B cell (primary cell): ENCODE measurements around the gene NT5E. TPM values are rescaled to one million over a fixed set of nuclear protein-coding genes. Genes with fewer than 3 reads are reported as not detected.

Experiments
- ATAC-seq: fragments of 200-7000 bp; cut with Tn5 transposase; one replicate; pipeline ENCODE4 v1.10.0; 2021; ENCODE audit warnings: low read depth, mild to moderate bottlenecking, moderate number of reproducible peaks, moderate library complexity
- CTCF ChIA-PET: fragments of 350-600 bp; sonication (Branson Sonifier 250); formaldehyde crosslinking; loops from one replicate; lab custom pipeline; 2021; ENCODE audit warnings: antibody characterized with exemption, inconsistent platforms; lab: Charles Lee
- POLR2A ChIA-PET: fragments of 350-600 bp; sonication (Branson Sonifier 250); formaldehyde crosslinking; loops from one replicate; lab custom pipeline; 2021; ENCODE audit warnings: antibody characterized with exemption; lab: Charles Lee
- DNase-seq: peaks from one replicate; pipeline ENCODE4 v3.0.0; 2013
- H2AFZ ChIP-seq: 2 replicates; pipeline ENCODE4 v1.6.1; 2012; ENCODE audit warnings: mild to moderate bottlenecking, low read depth, low read length; ENCODE audit not compliant: insufficient read depth, poor library complexity, severe bottlenecking
- H3K27ac ChIP-seq, 2 donors: 1 replicate in 1 of 2; 2 replicates in 1 of 2; pipeline ENCODE4 v1.5.1; 2012 to 2013; ENCODE audit warnings: low read length in 2 of 2, mild to moderate bottlenecking in 2 of 2, moderate library complexity in 1 of 2
- H3K27me3 ChIP-seq, 4 experiments: fragments of 200-600 bp in 1 of 4; sonication (generic) in 1 of 4; replicated peaks in 1 of 4; 1 replicate in 2 of 4; 2 replicates in 2 of 4; pipeline versions ENCODE4 v1.6.1 to v1.7.0; 2013 to 2016; ENCODE audit warnings: low read length in 3 of 4, mild to moderate bottlenecking in 2 of 4, mixed read lengths in 1 of 4, moderate library complexity in 1 of 4; ENCODE audit not compliant: insufficient read depth in 4 of 4, control insufficient read depth in 3 of 4; ENCODE audit errors: control extremely low read depth in 1 of 4
- H3K36me3 ChIP-seq, 2 experiments: replicated peaks in 1 of 2; 1 replicate in 1 of 2; 2 replicates in 1 of 2; pipeline versions ENCODE4 v1.6.1 to v1.7.1; 2013; ENCODE audit warnings: low read length in 1 of 2; ENCODE audit not compliant: insufficient read depth in 2 of 2, control insufficient read depth in 1 of 2; ENCODE audit errors: control extremely low read depth in 1 of 2, extremely low read depth in 1 of 2
- H3K4me1 ChIP-seq, 2 donors: fragments of 200-600 bp in 1 of 2; sonication (generic) in 1 of 2; 1 replicate in 1 of 2; 2 replicates in 1 of 2; pipeline versions ENCODE4 v1.5.1 to v1.6.1; 2013 to 2017; ENCODE audit warnings: low read length in 2 of 2; ENCODE audit not compliant: control insufficient read depth in 2 of 2, insufficient read depth in 2 of 2
- H3K4me2 ChIP-seq: replicated peaks from 2 replicates; pipeline ENCODE3; 2012; ENCODE audit warnings: mild to moderate bottlenecking, low read depth, low read length; ENCODE audit not compliant: poor library complexity, severe bottlenecking
- H3K4me3 ChIP-seq, 5 experiments: fragments of 200-600 bp in 1 of 5; sonication (generic) in 1 of 5; 1 replicate in 3 of 5; 2 replicates in 2 of 5; pipeline versions ENCODE4 v1.5.1 to v1.7.0; 2011 to 2016; ENCODE audit warnings: low read length in 4 of 5, mild to moderate bottlenecking in 4 of 5, low read depth in 2 of 5, control low read depth in 1 of 5, moderate library complexity in 1 of 5; ENCODE audit not compliant: insufficient read depth in 1 of 5; ENCODE audit errors: control extremely low read depth in 1 of 5, extremely low read depth in 1 of 5
- H3K79me2 ChIP-seq: fragments of 200-600 bp; sonication (generic); one replicate; pipeline ENCODE4 v1.6.0; 2016; ENCODE audit warnings: low read length; ENCODE audit not compliant: control insufficient read depth, insufficient read depth
- H3K9ac ChIP-seq: fragments of 200-600 bp; sonication (generic); 2 replicates; pipeline ENCODE4 v1.6.1; 2017; ENCODE audit warnings: mild to moderate bottlenecking, low read length, moderate library complexity
- H3K9me3 ChIP-seq, 3 donors: one replicate each; pipeline versions ENCODE4 v1.6.1 to v1.7.1; 2013; ENCODE audit warnings: low read length in 2 of 3; ENCODE audit not compliant: control insufficient read depth in 2 of 3, insufficient read depth in 1 of 3; ENCODE audit errors: control extremely low read depth in 1 of 3
- H4K20me1 ChIP-seq: 2 replicates; pipeline ENCODE4 v1.6.0; 2012; ENCODE audit warnings: mild to moderate bottlenecking, low read length; ENCODE audit not compliant: insufficient read depth, control insufficient read depth, poor library complexity, severe bottlenecking
- H3K27ac Mint-ChIP-seq: one replicate; pipeline ENCODE4 v1.8.0; 2021; ENCODE audit warnings: mixed read lengths
- H3K27me3 Mint-ChIP-seq: one replicate; pipeline ENCODE4 v1.8.0; 2021; ENCODE audit warnings: mixed read lengths
- H3K4me1 Mint-ChIP-seq: one replicate; pipeline ENCODE4 v1.8.0; 2021; ENCODE audit warnings: mixed read lengths
- H3K4me3 Mint-ChIP-seq: one replicate; pipeline ENCODE4 v1.8.0; 2021; ENCODE audit warnings: mixed read lengths
- H3K9me3 Mint-ChIP-seq: one replicate; pipeline ENCODE4 v1.8.0; 2022; ENCODE audit warnings: mixed read lengths; ENCODE audit not compliant: insufficient read depth
- EZH2 ChIP-seq: IDR thresholded peaks from 2 replicates; pipeline ENCODE4 v1.6.1; 2012; ENCODE audit warnings: borderline replicate concordance, low read depth, mild to moderate bottlenecking, moderate library complexity, low read length; ENCODE audit not compliant: insufficient read depth, poor library complexity, severe bottlenecking
- WGBS: methylation state at CpG from one replicate; pipeline ENCODE4 v1.1.5; 2013; ENCODE audit warnings: missing lambda C conversion rate; ENCODE audit not compliant: insufficient coverage; 5-methylcytosine and 5-hydroxymethylcytosine counted together
- intact Hi-C: fragments of 100-400 bp; cut with micrococcal nuclease; formaldehyde crosslinking; loops from one replicate; pipeline ENCODE4 v1.10.0; 2022
- polyA plus RNA-seq: library from polyadenylated mRNA; depleted of rRNA; stranded (reverse); fragments of >200 nt; gene quantifications from 2 replicates; pipeline ENCODE4 v1.2.3, GENCODE V29; 2012
- total RNA-seq, 2 donors: library from RNA; stranded (reverse); fragments of 120-200 nt in 1 of 2; gene quantifications; 1 replicate in 1 of 2; 2 replicates in 1 of 2; pipeline versions ENCODE4 v1.2.3 to v1.2.4, GENCODE V29; 2013 to 2022
- TF ChIP-seq, protein P1 (sequence below): fragments of 200-600 bp; IDR thresholded peaks from one replicate; pipeline ENCODE4 v1.8.0; 2022; ENCODE audit warnings: antibody characterized with exemption, mild to moderate bottlenecking

Gene NT5E
- total and polyA plus RNA-seq, 2 donors (not counting 1 experiment from before 2014, with no cell fraction given), result 11.6 to 23.2 TPM

DNA sequence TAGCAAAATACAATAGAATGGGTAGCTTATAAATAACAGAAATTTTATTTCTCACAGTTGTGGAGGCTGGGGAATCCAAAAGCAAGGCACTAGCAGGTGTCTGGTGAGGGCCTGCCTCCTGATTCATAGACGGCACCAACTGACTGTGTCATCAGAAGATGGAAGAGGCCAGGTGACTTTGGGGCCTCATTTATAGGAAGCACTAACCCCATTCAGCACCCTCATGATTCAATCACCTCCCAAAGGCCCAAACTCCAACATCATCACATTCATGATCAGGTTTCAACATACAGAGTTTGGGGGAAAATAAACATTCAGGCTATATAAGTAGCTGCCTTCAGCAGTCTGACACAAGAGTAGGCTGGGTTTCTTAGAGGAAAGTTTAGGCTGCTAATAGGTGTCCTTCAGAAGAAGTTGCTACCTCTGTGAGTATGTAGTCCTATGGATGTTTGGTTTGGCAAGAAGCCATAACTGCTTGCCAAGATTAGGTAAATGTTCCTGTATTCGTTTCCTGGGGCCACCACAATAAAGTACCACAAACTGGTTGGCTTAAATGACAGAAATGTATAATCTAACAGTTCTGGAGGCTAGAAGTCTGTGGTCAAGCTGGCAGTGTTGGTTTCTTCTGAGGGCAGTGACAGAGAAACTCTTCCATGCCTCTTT is 48.8 kb downstream of the NT5E start:
- TF ChIP-seq, protein P1, sequence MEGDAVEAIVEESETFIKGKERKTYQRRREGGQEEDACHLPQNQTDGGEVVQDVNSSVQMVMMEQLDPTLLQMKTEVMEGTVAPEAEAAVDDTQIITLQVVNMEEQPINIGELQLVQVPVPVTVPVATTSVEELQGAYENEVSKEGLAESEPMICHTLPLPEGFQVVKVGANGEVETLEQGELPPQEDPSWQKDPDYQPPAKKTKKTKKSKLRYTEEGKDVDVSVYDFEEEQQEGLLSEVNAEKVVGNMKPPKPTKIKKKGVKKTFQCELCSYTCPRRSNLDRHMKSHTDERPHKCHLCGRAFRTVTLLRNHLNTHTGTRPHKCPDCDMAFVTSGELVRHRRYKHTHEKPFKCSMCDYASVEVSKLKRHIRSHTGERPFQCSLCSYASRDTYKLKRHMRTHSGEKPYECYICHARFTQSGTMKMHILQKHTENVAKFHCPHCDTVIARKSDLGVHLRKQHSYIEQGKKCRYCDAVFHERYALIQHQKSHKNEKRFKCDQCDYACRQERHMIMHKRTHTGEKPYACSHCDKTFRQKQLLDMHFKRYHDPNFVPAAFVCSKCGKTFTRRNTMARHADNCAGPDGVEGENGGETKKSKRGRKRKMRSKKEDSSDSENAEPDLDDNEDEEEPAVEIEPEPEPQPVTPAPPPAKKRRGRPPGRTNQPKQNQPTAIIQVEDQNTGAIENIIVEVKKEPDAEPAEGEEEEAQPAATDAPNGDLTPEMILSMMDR, result no peak
- no peak for TF ChIP-seq EZH2
- Histone ChIP-seq H3K9me3 (peaks cover 0 to 14% (median 7%) of the 10 kb centered on the region in 3 donors), H3K36me3 (peaks cover 0 to 4% of the 10 kb centered on the region in 2 experiments), H3K9ac (no peak overlapping the region), H3K27me3 (no peaks in the 10 kb centered on the region), H3K4me1 (no peaks in the 10 kb centered on the region), H2AFZ (no peak overlapping the region), H3K4me2 (no peak overlapping the region), H4K20me1 (no peaks in the 10 kb centered on the region), H3K27ac (no peak overlapping the region), H3K4me3 (no peak overlapping the region), H3K79me2 (no peaks in the 10 kb centered on the region)
- POLR2A ChIA-PET, result no interaction called here
- DNase-seq, result no peak
- no peaks in the 10 kb centered on the region for H3K27me3 Mint-ChIP-seq
- CTCF ChIA-PET, result interaction anchor here (1.2 kb wide), 1 partner anchor 15 kb away, joined by 4 read pairs; no protein-coding TSS in a partner anchor
- no peak for ATAC-seq
- peaks cover 9% of the 10 kb centered on the region for H3K9me3 Mint-ChIP-seq
- no peak overlapping the region for H3K27ac Mint-ChIP-seq
- H3K4me1 Mint-ChIP-seq, result no peaks in the 10 kb centered on the region
- 0% methylated on average over 1 of the region's 2 CpGs for WGBS
- H3K4me3 Mint-ChIP-seq, result no peak overlapping the region
- intact Hi-C loops, result no loop called here

DNA sequence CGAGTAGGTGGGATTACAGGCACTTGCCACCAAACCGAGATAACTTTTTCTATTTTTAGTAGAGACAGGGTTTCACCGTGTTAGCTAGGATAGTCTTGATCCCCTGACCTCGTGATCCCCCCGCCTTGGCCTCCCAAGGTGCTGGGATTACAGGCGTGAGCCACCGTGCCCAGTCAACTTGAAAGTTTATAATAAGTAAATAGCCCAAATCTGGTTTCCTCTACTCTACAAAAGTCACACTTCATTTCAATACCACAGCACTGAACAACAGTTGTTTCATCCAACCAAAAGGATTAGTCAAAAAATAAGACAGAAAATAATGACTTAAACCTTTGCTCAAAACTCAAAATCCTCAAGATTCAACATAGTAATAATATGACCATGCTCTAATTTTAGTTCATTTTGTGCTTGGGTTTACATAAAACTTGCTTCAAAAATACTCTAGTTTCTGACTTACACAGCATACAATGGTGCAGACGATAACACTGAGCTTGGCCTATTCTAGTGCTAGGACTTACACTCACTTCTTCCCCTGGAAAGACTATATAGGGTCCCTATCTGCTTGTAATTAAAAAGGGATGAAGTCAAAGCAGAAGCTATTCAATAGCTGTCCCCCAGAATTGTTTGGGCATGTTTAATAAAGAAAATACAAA is 56.7 kb downstream of the NT5E start:
- Histone ChIP-seq H3K4me1 (no peaks in the 10 kb centered on the region), H3K36me3 (peaks cover 6 to 24% of the 10 kb centered on the region in 2 experiments), H2AFZ (no peak overlapping the region), H3K79me2 (no peaks in the 10 kb centered on the region), H3K4me2 (no peak overlapping the region), H3K27ac (no peak overlapping the region), H3K4me3 (no peak overlapping the region), H3K9me3 (no peaks in the 10 kb centered on the region), H3K27me3 (no peaks in the 10 kb centered on the region), H4K20me1 (no peaks in the 10 kb centered on the region), H3K9ac (no peak overlapping the region)
- intact Hi-C loops, result no loop called here
- Mint-ChIP-seq H3K4me1 (no peaks in the 10 kb centered on the region), H3K9me3 (no peaks in the 10 kb centered on the region), H3K27me3 (no peaks in the 10 kb centered on the region), H3K27ac (no peak overlapping the region), H3K4me3 (no peak overlapping the region)
- WGBS, result no CpG with 5 or more reads among the region's 8 CpGs
- DNase-seq, result no peak
- ChIA-PET CTCF (interaction anchor here (0.8 to 1.3 kb wide), 4 partner anchors 23 to 30 kb away, joined by 3 to 5 read pairs (median 3); no protein-coding TSS in a partner anchor), POLR2A (no interaction called here)
- TF ChIP-seq, protein P1, result no peak
- TF ChIP-seq EZH2, result no peak
- no peak for ATAC-seq
